A549 treated with Mapracorat at 1 μM for 4 hours (cell line): Measurements from ENCODE around the gene PPM1J. TPM values are rescaled to one million over a fixed set of nuclear protein-coding genes. Genes with fewer than 3 reads are reported as not detected.

ENCODE experiments used
- total RNA-seq: library from RNA; stranded (reverse); fragments of 200-300 nt; extraction: Qiagen RNA extraction; gene quantifications from 5 replicates; pipeline ENCODE4 v1.2.3, GENCODE V29; 2022

Gene PPM1J
- 0.75 to 1.3 TPM (median 0.94 TPM) in 5 replicates for total RNA-seq

GRCh38 chr1:112715264-112716053, at the start of gene PPM1J:
Gene PPM1J, minus strand, starts transcription at chr1:112715332. Its CDS starts 31 bp downstream, at chr1:112715301.

GRCh38 chr1:112706505-112707220, 8.5 kb downstream of the PPM1J start, which contains the start of gene RHOC:
Gene RHOC, minus strand, starts transcription at chr1:112707127. Its CDS starts 3,328 bp downstream, at chr1:112703799.

GRCh38 chr1:112674440-112674985, 40.6 kb downstream of the PPM1J start, which contains the start of gene MOV10:
Gene MOV10, plus strand, starts transcription at chr1:112674659. Its CDS starts 254 bp downstream, at chr1:112674913.

Other genes with a start within 250 kb of the PPM1J start
- 0.12 to 0.28 TPM (median 0.23 TPM) in 5 replicates for gene WNT2B, start 206.4 kb downstream of the PPM1J start, total RNA-seq
- gene ST7L, start 96.2 kb downstream of the PPM1J start, total RNA-seq, result 11.0 to 12.0 TPM (median 11.6 TPM) in 5 replicates
- gene CAPZA1, start 95.5 kb downstream of the PPM1J start, total RNA-seq, result 56.0 to 66.5 TPM (median 63.5 TPM) in 5 replicates
- 24.4 to 33.8 TPM (median 29.7 TPM) in 5 replicates for gene MOV10, start 40.7 kb downstream of the PPM1J start, total RNA-seq
- gene RHOC, start 8.2 kb downstream of the PPM1J start, total RNA-seq, result 351 to 403 TPM (median 363 TPM) in 5 replicates
- 42.5 to 47.3 TPM (median 45.8 TPM) in 5 replicates for gene SLC16A1, start 240.9 kb upstream of the PPM1J start, total RNA-seq